ENCODE data around the gene CALB2.
"Not testable (repeated sequence)": the region's sequence is repeated elsewhere in the genome, so short reads cannot be mapped to it uniquely, and the experiment has no call there.

The CALB2 gene

DNA sequence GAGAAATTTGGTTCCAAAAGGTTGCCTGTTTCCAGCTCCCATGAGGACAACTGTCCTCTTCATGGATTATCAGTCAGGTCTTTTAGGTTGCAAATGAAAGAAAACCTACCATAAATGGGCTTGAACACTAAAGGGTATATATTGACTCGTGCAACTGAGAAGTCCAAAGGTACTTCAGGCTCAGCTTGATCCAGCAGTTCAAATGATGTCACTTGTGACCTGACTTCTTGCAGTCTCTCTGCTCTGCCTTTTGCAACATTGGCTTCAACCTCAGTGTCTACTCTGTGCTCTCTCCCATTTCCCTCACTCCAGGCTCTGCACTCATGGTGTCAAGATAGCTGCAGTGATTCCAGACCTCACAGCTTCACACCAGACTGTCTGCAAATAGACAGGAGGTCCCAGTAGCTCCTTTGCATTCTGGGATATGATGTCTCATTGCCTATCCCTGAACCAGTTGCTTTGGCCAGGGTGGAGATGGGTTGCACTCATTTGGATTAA lies 5.5 kb upstream of the CALB2 start:
- DNase-seq (ENCODE audit: low read depth in 2 of 2) = no peak

DNA sequence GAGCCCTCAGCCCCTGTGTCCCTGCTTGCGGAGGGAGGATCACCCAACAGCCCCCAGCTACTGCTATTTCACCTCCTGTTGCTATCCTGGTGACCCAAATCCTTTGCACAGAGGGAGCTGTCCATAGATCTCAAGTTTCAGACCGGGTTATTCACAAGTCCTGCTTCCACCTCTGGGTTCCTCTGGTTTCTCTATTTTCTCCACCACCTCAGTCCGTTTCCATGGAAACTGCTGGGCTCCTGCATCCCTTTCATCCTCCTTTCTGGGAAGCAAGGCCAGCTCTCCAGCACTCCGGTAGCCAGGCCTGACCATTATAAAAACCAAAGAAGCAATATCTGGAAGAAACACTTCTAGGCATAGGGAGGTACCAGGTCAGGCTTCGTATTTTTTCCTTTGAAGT lies 4.8 kb upstream of the CALB2 start:
- no peak for DNase-seq (ENCODE audit: low read depth in 2 of 2)

DNA sequence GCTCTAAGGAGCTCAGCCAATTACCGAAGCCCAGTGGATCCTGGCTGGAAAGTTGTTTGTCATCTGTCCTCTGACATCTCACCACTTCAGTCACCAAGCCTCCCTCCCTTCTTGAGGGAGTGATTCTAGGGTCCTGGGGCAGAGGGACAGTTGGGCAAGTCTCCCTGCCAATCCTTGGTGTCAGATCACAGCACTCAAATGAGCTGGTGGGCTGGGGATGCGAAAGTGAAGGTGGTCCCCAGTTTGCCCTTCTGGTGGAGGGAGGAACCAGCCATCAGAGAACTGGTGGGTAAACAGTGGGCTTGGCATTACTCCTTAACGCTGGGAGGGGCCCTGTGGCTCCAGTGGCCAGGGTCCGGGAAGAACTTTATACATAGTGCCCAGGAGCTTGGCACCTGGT lies 4.4 kb upstream of the CALB2 start:
- no peak for DNase-seq (ENCODE audit: low read depth in 2 of 2)

DNA sequence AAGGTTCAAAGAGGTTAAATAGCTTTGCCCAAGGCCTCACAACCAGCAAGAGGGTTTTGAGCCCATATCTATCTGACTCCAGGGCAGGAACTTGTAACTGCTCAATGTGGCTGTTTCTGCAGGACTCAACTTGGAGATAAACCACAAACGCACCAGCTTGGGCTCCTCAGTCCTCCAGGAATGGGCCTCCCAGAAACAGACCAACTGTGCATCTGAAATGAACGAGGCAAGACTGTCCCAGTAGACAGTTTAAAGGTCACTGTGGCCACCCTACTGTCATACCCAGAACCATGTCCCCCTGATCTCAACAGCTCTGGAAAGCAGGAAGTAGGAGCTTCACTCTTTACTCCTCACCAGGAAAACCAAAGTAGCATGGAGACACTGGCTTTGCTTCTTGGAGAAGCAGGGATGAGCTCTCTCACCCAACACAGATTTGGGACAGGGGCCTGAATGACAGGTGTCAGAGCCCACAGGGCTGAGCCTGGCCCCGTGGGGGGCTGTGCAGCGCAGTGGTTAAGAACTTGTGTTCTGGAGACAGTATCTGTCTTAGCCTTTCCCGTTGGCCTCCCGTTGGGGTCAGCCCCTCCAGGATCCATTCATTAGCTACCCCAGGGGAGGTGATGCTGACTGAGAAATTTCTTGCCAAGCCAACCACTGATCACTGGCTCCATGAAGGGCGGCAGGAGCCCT lies 2.3 kb upstream of the CALB2 start:
- DNase-seq (ENCODE audit: low read depth in 2 of 2) = no peak

DNA sequence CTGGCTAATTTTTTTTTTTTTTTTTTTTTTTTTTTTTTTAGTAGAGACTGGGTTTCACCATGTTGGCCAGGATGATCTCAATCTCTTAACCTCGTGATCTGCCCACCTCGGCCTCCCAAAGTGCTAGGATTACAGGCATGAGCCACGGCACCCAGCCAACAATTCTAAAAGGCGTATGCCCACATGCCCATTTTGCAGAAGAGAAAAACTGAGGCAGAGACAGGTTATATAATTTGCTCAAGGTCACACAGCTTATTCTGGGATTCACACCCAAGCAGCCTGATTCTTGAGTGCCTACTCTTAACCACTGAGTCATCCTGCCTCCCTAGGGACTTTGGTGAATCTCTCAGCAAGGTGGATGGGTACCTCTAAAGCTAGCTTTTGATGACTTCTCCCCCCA lies 1.6 kb upstream of the CALB2 start:
- DNase-seq (ENCODE audit: low read depth in 2 of 2) = not testable (repeated sequence)

DNA sequence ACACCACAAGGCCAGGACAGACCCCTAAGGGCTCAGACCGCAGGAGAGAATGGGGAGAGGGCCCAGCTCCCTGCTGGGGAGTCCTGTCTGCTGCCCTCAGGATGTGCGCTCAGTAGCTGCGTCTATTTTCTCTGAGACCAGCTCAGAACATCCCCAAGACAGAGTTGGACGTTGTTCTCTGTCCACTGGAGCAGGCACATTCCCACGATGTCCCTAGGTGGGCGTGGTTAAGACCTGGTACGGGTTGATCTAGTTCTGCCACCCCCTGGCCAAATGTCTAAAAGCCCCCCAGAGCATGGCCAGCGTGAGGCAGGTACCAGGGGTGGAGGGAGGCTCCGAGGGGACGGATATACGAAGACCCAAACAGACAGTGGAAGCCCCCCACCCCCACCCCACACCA lies 842 bp upstream of the CALB2 start:
- DNase-seq (ENCODE audit: low read depth in 2 of 2) = no peak

DNA sequence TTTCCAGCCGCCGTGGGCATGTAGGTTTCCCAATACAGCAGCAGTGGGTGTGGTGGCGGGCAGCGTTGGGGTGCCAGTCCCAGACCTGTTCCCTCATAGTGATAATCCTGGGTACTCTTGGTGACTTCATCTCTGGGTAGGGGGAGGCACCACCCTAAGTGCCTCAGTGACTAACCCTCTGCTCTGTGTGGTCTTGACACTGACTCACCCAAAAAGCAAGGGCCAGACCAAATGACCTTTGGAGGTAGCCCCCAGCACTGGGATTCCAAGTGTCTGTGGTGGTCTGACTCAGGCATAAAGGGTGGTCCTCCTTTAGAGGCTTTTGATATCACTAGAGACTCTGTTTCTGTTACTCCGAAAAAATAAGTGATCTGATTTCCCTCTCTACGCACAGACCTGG lies 908 bp downstream of the CALB2 start:
- no peak for DNase-seq (ENCODE audit: low read depth in 2 of 2)

DNA sequence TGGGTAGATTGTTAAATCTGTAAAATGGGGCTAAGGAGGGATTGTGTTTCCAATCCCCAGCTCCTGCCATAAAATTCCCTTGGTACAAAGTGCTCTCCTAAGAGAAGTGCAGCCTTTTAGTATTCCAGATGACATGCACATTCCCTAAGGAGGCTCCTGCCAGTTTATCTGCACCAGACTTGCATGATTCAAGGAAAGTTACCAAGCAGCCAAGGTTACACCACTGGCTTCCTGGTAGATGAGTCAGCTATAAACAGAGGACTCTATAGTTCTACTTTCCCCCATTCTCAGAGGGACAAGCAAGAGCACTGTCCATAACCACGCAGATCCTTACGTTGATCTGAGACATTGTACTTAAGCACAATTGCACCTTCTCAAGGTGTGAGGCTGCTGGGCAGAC lies 1.9 kb downstream of the CALB2 start:
- no peak for DNase-seq (ENCODE audit: low read depth in 2 of 2)

DNA sequence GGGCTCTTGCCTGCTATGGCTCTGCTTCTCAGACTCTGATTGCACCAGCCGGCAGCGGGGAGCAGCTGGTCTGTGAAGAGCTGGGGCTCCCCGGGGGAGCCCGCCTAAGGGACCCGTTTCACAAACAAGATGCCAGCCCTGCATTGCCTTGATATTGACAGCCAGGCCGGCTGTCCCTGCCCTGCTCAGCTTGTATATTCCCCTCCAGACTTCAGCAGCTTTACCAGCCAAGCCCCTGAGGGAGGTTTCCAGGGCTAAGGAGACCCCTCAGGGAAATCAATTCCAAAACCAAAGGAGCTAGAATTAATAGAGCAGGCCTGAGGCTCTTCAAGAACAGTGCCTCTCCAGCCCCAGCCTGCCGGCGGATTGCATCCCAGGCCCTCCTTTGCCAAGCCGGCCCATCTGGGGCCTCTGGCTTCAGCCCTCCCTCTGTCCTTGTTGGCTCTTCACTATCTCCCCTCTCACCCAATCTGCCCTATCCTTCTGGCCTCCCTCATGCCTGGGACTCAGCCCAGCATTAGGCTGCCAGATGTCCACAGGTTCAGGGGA lies 5.7 kb downstream of the CALB2 start:
- DNase-seq (ENCODE audit: low read depth in 2 of 2) = no peak

DNA sequence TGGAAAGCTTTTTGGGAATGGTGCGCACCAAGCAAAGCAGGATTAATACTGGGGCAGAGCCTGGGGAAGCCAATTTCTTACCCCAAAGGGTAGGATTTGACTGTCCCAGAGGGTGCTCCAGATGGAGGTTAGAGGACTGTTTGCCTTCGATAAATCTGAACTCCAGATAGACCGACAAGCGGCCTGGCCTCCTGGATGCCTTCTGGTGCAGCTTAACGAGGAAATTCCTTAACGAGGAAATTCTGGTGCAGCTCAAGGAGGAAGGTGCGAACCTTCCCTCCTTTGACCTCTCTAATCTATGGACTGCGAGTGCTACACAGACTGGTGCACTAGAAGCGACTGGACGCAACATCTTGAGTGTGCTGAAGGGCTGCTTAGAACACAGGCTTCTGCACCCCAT lies 6.5 kb downstream of the CALB2 start:
- DNase-seq (ENCODE audit: low read depth in 2 of 2) = no peak

DNA sequence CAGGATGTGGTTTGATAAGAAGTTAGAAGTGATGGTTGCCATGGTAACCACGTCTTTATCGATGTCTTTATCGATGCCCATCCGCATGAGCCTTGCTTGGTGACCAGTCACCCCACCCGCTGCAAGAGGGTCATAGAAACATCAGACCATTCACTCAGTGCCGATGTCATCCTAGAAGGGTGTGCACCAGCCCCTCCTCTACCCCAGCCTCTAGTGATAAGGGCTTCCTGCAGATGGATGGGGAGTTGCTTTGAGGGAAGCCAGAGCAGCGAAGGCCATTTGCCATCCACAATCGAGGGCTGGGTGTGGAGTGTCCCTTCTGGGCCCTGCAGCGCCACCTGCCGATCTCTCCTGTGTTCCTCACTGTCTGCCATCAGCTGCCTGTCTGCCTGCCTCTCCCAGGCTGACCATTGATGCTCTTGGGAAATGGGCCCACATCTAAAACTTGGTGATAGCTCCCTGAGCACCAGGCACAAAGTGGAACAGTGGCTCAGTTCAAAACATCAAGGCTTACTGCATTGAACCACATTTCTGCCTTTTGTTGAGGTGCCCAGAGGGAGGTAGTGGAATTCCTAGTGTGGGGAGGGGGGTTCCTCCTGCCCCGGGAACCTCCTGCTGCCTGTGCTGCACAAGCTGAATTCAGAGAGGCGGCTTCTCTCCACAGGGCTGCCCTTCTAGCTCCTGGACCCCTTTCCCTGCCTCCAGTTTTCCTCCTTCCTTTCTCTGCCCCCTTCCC lies 8.9 kb downstream of the CALB2 start:
- DNase-seq (ENCODE audit: low read depth in 2 of 2) = peak; percentile 23 to 31

DNA sequence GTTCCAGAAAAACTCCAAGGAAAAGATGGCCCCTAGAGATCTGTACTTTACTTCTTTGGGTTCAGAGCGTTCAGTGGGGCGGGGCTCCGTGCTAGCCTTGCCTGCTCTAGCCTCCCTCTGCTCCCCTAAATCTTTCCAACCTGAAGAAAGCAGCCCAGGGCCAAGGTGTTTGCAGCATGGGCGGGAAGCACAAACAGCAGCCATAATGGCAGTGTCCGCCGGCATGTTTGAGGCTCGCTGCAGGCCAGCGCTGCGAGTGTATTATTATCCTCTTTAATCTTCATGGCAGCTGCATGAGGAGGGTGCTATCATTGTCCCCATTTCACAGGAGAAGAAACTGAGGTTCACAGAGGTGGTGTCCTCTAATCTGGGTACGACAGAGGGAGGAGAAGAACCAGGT lies 10.4 kb downstream of the CALB2 start:
- DNase-seq (ENCODE audit: low read depth in 2 of 2) = no peak

DNA sequence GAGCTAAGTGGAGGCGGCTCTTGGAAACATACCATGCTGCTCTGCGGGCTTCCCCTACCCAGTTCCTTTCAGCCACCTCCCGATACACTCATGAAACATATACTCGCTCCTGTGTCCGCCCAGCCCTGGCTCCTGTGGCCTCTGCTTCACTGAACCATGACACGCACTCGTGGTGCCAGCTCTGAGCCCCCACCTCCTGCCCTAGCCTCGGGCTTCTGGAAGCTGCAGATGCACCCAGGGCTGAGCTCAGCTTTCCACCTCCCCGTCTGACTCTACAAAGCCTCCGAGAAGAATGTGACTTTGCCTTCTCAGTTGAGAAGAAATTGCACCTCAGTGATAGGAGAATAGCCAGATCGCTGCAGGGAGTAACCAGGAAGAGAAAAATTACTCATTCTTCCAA lies 11.0 kb downstream of the CALB2 start:
- DNase-seq (ENCODE audit: low read depth in 2 of 2) = no peak

DNA sequence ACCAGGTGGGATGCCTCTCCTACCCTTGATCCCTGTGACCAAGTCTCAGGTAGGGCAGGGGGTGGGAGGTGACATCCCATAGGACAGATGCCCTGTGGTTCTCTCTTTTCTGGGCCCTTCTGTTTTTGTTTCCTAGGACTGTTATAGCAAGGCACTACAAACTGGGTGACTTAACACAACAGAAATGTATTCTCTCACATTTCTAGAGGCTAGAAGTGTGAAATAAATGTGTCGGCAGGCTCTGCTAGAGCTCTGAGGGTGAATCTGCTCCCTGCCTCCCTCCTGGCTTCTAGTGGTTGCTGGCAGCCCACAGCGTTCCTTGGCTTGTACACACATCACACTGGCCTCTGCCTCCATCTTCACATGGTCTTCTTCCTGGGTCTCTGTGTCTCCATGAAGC lies 12.7 kb downstream of the CALB2 start:
- DNase-seq (ENCODE audit: low read depth in 2 of 2) = no peak

DNA sequence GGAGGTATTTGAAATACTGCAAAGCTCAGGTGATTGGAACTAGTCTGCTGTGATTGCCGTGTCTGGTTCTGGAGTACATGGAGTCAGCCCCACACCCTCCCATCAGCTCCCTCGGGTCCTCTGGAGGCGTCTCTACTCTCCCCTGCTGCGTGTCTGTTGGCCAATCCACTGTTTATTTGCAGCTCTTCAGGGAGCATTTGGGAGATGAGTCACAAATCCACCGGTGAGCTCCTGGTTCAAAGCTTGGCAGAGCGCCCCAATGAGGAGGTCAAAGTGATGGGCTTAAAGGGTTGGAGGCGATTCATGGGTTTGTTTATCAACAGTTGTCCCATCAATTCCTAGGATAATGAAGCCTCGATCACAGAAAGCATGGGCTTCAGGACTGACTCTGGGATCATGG lies 14.6 kb downstream of the CALB2 start:
- no peak for DNase-seq (ENCODE audit: low read depth in 2 of 2)

DNA sequence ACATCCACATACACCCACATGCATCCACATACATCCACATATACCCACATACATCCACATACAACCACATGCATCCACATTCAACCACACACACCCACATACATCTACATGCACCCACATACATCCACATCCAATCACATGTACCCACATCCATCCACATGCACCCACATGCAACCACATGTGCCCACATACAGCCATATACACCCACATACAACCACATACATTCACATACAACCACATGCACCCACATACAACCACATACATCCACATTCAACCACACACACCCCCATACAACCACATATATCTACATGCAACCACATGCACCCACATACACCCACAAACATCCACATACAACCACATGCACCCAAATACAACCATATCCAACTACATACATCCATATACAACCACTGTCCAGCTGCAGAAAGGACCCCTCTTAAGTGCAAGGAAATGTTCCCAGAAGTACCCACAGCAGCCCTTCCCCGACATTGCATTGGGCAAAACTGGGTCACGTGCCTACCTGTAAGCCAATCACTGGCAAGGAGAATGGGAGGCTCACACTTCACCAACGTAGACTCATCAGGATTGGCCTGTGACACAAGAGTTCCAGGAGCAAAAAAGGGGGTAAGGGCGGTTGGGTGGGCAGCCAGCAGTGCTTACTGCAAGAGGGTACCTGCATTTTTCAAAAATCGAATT lies 18.1 kb downstream of the CALB2 start:
- no peak for DNase-seq (ENCODE audit: low read depth in 2 of 2)

DNA sequence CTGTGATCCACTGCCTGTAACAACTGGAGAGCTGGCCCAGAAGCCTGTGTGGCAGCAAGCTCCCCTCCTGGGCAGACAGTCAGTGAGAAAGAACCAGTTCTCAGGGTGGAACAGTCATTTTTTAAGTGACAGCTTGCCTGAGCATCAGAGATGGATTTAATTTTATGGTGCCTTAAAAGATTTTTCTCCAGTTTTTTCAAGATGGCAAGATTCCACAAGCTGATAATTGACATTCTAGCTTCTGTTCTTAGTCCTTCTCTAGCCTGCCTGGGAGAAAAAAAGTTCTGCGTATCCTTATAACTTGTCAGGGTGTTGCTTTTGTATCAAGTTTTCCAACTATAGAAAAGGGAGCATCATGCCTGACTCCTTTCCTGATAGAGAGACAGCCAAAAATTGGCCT lies 21.2 kb downstream of the CALB2 start:
- no peak for DNase-seq (ENCODE audit: low read depth in 2 of 2)

DNA sequence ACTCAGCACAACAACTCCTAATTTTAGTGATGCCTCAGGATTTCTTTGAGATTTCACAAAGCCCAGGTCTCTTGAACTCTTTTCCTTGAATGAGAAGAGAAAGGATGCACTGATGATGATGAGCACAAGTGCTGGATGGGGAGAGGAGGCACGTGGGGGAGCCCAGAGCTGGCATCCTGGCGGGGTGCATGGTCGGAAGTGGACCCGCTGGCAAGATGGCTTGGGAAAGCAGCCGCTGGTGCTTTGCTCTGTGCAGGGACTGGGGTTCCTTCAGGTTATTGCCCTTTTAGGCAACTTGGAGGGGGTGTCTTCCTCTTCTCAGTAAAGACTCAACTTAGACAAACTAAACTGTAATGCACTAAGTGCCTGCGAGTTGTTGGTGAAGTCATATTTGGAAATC lies 22.3 kb downstream of the CALB2 start:
- no peak for DNase-seq (ENCODE audit: low read depth in 2 of 2)

DNA sequence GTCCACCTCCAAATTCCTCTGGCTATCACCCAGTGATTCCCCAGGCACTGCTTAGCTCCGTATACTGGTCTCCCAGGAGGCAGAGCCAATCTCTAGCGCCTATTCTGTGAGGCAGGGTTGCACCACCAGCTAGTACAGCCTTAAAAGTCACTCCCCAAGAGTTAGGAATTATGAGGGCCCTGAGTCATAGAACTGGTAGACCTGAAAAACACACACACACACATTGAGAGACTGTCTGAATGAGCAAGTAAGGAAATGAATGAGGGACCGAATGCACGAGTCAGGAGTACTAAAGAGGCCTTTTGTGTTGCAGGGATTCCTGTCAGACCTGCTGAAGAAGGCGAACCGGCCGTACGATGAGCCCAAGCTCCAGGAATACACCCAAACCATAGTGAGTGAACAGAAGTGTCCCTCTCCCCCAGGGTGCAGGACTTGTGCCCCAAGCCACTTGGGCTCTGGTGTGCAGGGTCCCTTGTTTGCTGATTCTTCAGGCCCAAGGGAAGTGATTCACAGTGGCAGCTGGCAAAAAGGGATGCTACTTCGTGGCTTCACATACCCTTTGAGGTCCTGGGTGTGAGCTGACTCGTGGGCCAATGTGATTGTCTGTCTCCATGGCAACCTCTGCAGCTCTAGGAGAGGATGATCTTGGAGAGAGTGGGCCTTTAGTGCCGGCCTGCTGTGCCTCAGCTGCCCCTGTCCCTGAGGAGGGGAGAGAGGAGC lies 24.7 kb downstream of the CALB2 start:
- no peak for DNase-seq (ENCODE audit: low read depth in 2 of 2)

DNA sequence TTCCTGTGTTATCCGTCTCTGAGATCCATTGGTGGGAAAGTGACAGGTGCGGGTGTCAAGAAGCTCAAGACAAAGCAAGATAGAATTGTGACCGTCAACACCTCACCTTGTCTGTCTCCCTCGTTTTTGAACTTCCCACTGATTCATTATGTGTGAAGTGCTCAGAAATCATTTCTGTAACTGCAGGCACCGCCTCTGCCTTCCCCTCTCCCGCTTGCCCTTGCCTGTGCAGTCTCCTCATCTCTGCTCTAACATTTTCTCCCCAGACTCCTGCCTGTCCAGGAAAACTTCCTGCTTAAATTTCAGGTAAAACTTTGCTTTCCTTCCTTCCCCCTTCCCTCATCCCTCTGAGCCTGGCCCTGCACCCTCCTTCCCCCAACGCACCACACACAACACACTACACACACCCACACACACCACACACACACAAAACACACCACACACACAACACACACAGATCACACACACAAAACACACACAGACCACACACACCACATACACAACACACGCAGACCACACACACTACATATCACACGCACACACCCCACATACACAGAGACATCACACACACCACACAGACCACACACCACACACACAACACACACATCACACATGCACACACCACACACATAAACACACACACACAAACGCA lies 25.7 kb downstream of the CALB2 start:
- no peak for DNase-seq (ENCODE audit: low read depth in 2 of 2)

DNA sequence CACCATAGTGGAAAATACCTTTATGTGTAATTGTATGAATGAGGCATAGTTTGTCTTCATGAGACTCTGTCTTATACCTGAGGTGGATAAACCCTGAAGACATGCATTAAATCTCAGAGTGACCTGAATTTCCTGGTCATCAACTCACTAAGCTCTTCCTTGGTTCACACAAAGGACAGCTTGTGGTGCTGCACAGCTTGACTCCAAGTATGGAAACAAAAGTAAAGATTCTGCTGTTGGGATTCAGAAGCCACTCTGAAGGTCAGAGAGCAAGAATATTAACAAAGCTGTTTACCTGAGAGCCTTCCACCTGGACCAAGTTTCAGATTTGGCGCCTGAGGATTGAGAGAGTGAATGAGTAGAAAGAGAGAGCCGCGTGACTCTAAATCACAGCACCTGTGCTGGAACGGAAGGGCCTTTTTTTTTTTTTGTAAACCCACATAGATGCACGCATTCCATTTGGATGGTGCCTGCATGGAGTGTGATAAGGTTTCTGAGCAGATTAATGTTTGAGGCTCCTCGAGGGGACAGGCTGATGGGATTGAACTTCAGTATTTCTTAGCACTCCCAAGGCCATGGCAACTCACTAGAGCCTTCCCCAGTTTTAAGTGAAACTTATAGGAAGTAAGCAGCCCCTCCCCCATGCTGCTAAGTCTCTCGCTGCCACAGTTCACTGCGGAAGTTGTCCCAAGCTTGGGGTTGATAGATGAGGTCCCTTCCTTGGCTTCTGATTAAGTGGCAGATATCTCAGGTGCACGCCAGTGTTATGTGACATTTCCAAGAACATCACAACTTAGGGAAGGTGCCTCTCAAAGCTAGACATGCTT lies 28.7 kb downstream of the CALB2 start:
- DNase-seq (ENCODE audit: low read depth in 2 of 2) = no peak

All from stimulated activated CD4-positive, alpha-beta T cell treated with anti-CD3 and anti-CD28 coated beads, Interleukin-15, amount 100 ng/mL, for 48 hours (primary cell).